Mucosa of rectum (tissue), 2 donors: ENCODE results near the gene SHH.
"Not testable (repeated sequence)": the region's sequence is repeated elsewhere in the genome, so short reads cannot be mapped to it uniquely, and the experiment has no call there.

ENCODE experiments used
- H3K27ac ChIP-seq, 2 donors: one replicate each; pipeline ENCODE4 v1.7.0; 2013; ENCODE audit warnings: inconsistent platforms in 2 of 2, low read depth in 2 of 2, low read length in 2 of 2
- H3K27me3 ChIP-seq, 2 donors: one replicate each; pipeline ENCODE4 v1.7.0; 2013; ENCODE audit warnings: low read length in 2 of 2; ENCODE audit not compliant: control insufficient read depth in 2 of 2, insufficient read depth in 2 of 2
- H3K36me3 ChIP-seq, 2 donors: one replicate each; pipeline ENCODE4 v1.7.0; 2013; ENCODE audit warnings: low read length in 2 of 2; ENCODE audit not compliant: control insufficient read depth in 2 of 2, insufficient read depth in 2 of 2
- H3K4me1 ChIP-seq, 2 donors: one replicate each; pipeline ENCODE4 v1.7.0; 2013; ENCODE audit warnings: low read length in 2 of 2, mild to moderate bottlenecking in 1 of 2; ENCODE audit not compliant: control insufficient read depth in 2 of 2, insufficient read depth in 2 of 2
- H3K4me3 ChIP-seq, 2 donors: one replicate each; pipeline ENCODE4 v1.7.0; 2013; ENCODE audit warnings: low read length in 2 of 2
- H3K9ac ChIP-seq, 2 donors: one replicate each; pipeline ENCODE4 v1.7.0; 2013; ENCODE audit warnings: low read length in 2 of 2, low read depth in 1 of 2, mild to moderate bottlenecking in 1 of 2
- H3K9me3 ChIP-seq, 2 donors: one replicate each; pipeline ENCODE4 v1.7.0; 2013; ENCODE audit warnings: low read length in 2 of 2; ENCODE audit not compliant: control insufficient read depth in 2 of 2
- donor health status: healthy.
- donor health status: Normal muscosa, but diverticular disease.

The SHH gene

GRCh38 chr7:155843426-155844018, 31.3 kb upstream of the SHH start:
- Histone ChIP-seq H3K27me3 (peaks cover 0 to 3% of the 10 kb centered on the region in 2 donors), H3K9ac (peak overlapping the region in 1 of 2 donors; percentile 68), H3K4me3 (peak overlapping the region in 1 of 2 donors; percentile 35), H3K4me1 (peaks cover 4 to 13% of the 10 kb centered on the region in 2 donors), H3K27ac (peak overlapping the region; percentile 43 to 71), H3K9me3 (no peaks in the 10 kb centered on the region), H3K36me3 (no peaks in the 10 kb centered on the region)

- no peak overlapping the region for H3K9ac ChIP-seq
- no peaks in the 10 kb centered on the region for H3K36me3 ChIP-seq
- H3K27me3 ChIP-seq, result peaks cover 0 to 3% of the 10 kb centered on the region in 2 donors
- peaks cover 4 to 13% of the 10 kb centered on the region in 2 donors for H3K4me1 ChIP-seq
- no peaks in the 10 kb centered on the region for H3K9me3 ChIP-seq
- no peak overlapping the region for H3K4me3 ChIP-seq
- H3K27ac ChIP-seq, result no peak overlapping the region
Measured at GRCh38 chr7:155842496-155843265, 30.4 kb upstream of the SHH start.

GRCh38 chr7:155840909-155841308, 28.6 kb upstream of the SHH start:
- no peaks in the 10 kb centered on the region for H3K9me3 ChIP-seq
- no peak overlapping the region for H3K27ac ChIP-seq
- no peak overlapping the region for H3K4me3 ChIP-seq
- H3K9ac ChIP-seq, result no peak overlapping the region
- peaks cover 4 to 13% of the 10 kb centered on the region in 2 donors for H3K4me1 ChIP-seq
- no peaks in the 10 kb centered on the region for H3K36me3 ChIP-seq
- H3K27me3 ChIP-seq, result peaks cover 0 to 3% of the 10 kb centered on the region in 2 donors

- Histone ChIP-seq H3K9me3 (no peaks in the 10 kb centered on the region), H3K27ac (no peak overlapping the region), H3K4me1 (peaks cover 4 to 13% of the 10 kb centered on the region in 2 donors), H3K36me3 (no peaks in the 10 kb centered on the region), H3K27me3 (peaks cover 0 to 3% of the 10 kb centered on the region in 2 donors), H3K4me3 (no peak overlapping the region), H3K9ac (no peak overlapping the region)
Measured at GRCh38 chr7:155840262-155840885, 28.1 kb upstream of the SHH start.

GRCh38 chr7:155839461-155839860, 27.2 kb upstream of the SHH start:
- Histone ChIP-seq H3K27ac (no peak overlapping the region), H3K9me3 (no peaks in the 10 kb centered on the region), H3K36me3 (no peaks in the 10 kb centered on the region), H3K9ac (no peak overlapping the region), H3K27me3 (peaks cover 0 to 3% of the 10 kb centered on the region in 2 donors), H3K4me1 (peaks cover 4 to 9% of the 10 kb centered on the region in 2 donors), H3K4me3 (no peak overlapping the region)

- not testable (repeated sequence) for H3K9me3 ChIP-seq, H3K4me3 ChIP-seq, H3K4me1 ChIP-seq, H3K9ac ChIP-seq, H3K27me3 ChIP-seq, H3K27ac ChIP-seq, H3K36me3 ChIP-seq
Measured at GRCh38 chr7:155838312-155838711, 26.0 kb upstream of the SHH start.

- no peak overlapping the region for H3K9ac ChIP-seq
- peaks cover 0 to 3% of the 10 kb centered on the region in 2 donors for H3K27me3 ChIP-seq
- H3K4me3 ChIP-seq, result no peak overlapping the region
- H3K27ac ChIP-seq, result no peak overlapping the region
- H3K36me3 ChIP-seq, result no peaks in the 10 kb centered on the region
- no peaks in the 10 kb centered on the region for H3K9me3 ChIP-seq
- no peaks in the 10 kb centered on the region for H3K4me1 ChIP-seq
Measured at GRCh38 chr7:155837126-155837479, 24.8 kb upstream of the SHH start.

- Histone ChIP-seq H3K27me3 (peaks cover 0 to 3% of the 10 kb centered on the region in 2 donors), H3K36me3 (no peaks in the 10 kb centered on the region), H3K9ac (no peak overlapping the region), H3K9me3 (no peaks in the 10 kb centered on the region), H3K4me1 (no peaks in the 10 kb centered on the region), H3K4me3 (no peak overlapping the region), H3K27ac (no peak overlapping the region)
Measured at GRCh38 chr7:155836216-155837125, 24.2 kb upstream of the SHH start.

- H3K36me3 ChIP-seq, result no peaks in the 10 kb centered on the region
- H3K27ac ChIP-seq, result no peak overlapping the region
- no peak overlapping the region for H3K4me3 ChIP-seq
- no peak overlapping the region for H3K9ac ChIP-seq
- H3K27me3 ChIP-seq, result peaks cover 0 to 3% of the 10 kb centered on the region in 2 donors
- no peaks in the 10 kb centered on the region for H3K9me3 ChIP-seq
- no peaks in the 10 kb centered on the region for H3K4me1 ChIP-seq
Measured at GRCh38 chr7:155835446-155836215, 23.4 kb upstream of the SHH start.
